Uterine smooth muscle cell (primary cell): ENCODE data around the gene UPF3B. TPM values are rescaled to one million over a fixed set of nuclear protein-coding genes. Genes with fewer than 3 reads are reported as not detected.

ENCODE experiments used
- total RNA-seq: library from RNA; depleted of rRNA; stranded (reverse); fragments of >200 nt; gene quantifications from 2 replicates; pipeline ENCODE4 v1.2.3, GENCODE V29; 2014

The UPF3B gene
- 2.1 TPM in 2 replicates for total RNA-seq

DNA sequence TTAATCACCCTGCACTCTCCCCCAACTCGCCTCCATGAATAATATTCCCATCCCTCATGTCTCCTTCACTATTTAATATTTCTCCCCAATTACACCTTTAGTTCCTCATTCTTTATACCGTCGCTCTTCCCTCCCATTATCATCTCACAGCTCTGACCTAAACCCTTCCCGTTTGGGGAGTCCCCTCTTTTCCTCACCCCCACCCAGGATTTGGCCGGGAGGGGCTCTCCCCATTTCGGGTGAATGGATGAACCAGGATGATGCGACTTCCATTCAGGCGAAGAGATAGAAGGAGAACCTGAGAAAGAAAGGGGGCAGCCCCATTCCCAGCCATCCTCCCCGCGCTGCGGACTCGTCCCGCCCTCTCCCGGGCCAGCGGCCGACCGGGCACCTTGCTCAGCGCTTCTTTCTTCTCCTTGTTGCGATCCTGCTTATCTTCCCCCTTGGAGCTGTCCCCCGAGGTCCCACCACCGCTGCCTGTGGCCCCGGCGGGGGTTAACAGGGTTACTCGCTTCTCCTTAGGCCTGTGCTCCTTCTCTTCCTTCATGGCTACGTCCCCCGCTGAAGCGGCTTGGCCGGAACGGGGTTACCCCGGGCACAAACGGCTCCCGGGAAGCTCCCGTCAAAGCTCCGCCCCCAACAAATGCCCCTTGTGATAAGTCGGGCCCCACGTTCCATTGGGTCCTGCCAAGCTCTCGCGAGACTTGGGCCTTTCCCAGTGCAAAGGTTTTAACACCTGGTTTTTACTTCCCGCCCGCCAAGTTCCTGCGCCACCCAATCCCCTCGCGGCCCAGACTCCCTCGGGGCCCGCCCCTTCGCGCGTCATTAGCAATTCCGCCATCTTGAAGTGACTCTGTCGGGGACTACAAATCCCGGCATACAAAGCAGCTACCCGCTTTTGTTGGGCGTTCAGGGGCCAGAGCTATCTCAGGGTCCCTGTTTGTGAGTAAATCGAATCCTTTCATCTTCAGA, at the start of gene UPF3B:
TSS of gene UPF3B (minus strand) at position 582 of the 972 bp plus-strand sequence. CDS start at position 547, 35 bp downstream.

DNA sequence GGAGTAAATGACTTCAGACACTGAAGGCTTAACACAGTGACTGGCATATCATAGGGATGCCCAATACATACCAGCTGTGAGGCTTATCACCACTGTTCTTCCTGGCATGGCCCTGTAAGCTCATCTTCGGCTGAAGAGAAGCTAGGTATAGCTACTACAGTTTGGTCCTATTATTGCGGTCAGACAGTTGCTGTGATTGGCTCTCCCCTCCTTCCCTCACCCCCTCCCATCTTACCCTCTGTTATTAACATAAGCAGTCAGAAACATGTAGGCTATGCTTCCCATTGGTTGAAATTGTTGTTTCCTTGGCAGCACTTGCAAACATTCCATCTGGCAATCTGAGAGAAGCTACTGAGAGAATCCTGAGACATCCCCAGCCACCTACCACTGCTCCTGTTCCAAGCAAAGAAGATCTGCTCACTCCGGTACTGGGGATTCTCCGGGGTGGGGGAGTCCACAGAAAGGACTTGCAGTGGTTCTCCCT, 43.1 kb upstream of the UPF3B start, which contains the start of gene AKAP14:
TSS of gene AKAP14 (plus strand) at position 51 of the 484 bp plus-strand sequence. CDS start 7,331 bp downstream, outside the sequence.

GRCh38 chrX:119871599-119872395, 19.0 kb upstream of the UPF3B start, which contains the start of the genes NDUFA1 and RNF113A:
NDUFA1 (plus strand) TSS chrX:119871832; CDS start chrX:119871912, 80 bp downstream.
RNF113A (minus strand) TSS chrX:119871733; CDS start chrX:119871613, 120 bp downstream.

DNA sequence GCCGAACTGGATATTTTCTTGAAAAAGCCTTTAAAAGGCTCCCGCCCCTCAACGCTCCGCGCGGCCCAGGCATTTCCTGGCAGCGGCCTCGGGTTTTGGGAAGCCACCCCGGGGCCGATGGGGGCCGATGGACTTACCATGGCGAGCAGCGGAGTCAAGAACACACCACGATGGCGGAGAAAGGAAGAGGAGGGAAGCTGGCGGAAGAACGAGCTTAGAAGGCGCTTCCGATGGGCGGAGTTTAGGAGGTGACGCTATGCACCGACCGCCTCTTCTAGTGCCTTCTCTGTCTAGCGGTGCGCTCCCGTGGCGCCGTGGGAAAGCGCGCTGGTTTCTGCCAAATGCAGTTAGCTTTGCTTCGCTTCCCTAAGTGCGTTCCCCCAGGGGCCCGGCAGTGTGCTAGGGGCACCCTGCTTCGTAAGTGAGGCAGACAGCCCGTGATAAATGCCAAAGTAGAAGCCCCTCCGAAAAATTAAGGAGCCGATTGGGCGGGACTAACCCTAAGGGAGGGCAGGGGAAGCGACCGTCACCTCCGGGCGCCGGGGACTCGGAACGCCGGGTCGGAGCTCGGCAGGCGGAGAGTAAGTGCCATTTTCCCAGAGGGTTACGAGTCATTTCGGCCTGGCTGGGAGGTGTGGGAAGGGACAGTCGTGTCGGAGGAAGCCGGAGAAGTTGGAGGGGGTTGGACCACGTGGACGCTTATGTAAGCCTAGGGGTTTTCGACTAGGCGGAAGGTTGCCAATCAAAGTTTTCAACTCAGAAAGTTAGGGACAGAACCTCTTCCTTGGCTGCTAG, 61.1 kb downstream of the UPF3B start, which contains the start of gene RPL39:
TSS of gene RPL39 (minus strand) at position 194 of the 795 bp plus-strand sequence. CDS start at position 140, 54 bp downstream.

Other genes starting within 250 kb of the UPF3B start
- 4.2 and 4.8 TPM in 2 replicates for gene NKRF, start 246.5 kb downstream of the UPF3B start, total RNA-seq
- 10.1 and 21.2 TPM in 2 replicates for gene SEPTIN6, start 159.8 kb downstream of the UPF3B start, total RNA-seq
- under 0.01 TPM in 1 of 2 replicates, not detected in the other for gene SOWAHD, start 94.4 kb downstream of the UPF3B start, total RNA-seq
- gene RPL39, start 61.3 kb downstream of the UPF3B start, total RNA-seq = 3,324 and 4,202 TPM in 2 replicates
- 16.7 and 21.5 TPM in 2 replicates for gene RNF113A, start 18.8 kb upstream of the UPF3B start, total RNA-seq
- gene NDUFA1, start 18.9 kb upstream of the UPF3B start, total RNA-seq = 40.5 and 66.1 TPM in 2 replicates
- not detected in 2 replicates for gene AKAP14, start 42.9 kb upstream of the UPF3B start, total RNA-seq
- gene NKAP, start 90.8 kb upstream of the UPF3B start, total RNA-seq = 4.1 and 4.5 TPM in 2 replicates
- gene RHOXF2B, start 224.7 kb upstream of the UPF3B start, total RNA-seq = not detected in 2 replicates